ELR (cell line): ENCODE results near the gene PITRM1.
"Not testable (repeated sequence)": the region's sequence is repeated elsewhere in the genome, so short reads cannot be mapped to it uniquely, and the experiment has no call there.

Source experiments
- DNase-seq: peaks from one replicate; pipeline ENCODE4 v3.0.0-alpha.2; 2015; ENCODE audit warnings: low read depth

PITRM1 gene

DNA sequence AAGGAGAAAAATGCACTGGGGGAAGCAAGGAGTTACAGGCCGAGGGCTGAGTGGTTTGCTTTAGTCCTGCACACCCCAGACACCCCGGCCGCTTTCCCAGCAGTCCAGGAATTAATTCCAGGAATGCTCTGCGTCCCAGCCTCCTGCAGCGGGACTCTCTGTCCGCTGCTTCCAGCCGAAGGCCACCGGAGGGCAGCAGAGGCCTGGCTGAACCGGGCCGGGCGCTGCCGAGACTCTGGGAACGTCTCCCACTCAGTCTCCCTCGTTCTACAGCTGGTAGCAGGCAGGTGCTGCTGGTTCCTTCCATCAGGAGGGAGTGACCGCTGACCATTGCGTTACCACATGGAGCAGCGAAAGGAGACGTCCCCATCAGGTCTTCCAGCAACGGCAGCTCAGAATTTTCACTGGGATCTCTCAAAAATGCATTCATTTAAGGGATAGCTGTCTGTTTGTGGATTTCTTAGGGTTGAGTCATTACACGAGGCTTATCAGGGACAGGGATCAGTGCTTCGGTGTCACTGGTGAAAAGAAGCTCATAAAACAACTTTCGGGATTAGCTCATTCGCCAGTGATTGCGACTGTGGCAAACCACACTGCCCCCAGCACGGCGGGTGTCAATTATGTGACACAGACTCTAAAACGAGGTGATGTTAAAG lies 24.9 kb upstream of the PITRM1 start:
- DNase-seq = peak; percentile 89

DNA sequence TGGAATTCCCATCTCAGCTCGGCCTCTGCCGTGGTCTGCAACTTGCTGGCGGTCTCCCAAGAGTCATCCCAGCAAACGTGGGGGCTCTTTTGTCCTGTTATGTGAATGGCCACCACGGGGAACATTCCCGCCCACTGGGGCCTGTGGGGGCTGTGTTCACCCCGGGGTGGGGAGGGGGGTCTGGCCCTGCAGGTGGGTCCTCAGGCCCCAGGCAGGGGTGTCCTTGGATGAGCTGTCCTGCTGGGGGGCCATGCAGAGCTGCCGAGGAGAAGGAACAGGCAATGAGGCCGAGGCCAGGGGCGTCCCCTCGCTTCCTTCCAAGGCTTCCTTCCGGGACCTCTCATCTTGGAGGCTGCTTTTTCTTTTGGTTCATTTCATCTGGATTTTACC lies 24.4 kb upstream of the PITRM1 start:
- no peak for DNase-seq

DNA sequence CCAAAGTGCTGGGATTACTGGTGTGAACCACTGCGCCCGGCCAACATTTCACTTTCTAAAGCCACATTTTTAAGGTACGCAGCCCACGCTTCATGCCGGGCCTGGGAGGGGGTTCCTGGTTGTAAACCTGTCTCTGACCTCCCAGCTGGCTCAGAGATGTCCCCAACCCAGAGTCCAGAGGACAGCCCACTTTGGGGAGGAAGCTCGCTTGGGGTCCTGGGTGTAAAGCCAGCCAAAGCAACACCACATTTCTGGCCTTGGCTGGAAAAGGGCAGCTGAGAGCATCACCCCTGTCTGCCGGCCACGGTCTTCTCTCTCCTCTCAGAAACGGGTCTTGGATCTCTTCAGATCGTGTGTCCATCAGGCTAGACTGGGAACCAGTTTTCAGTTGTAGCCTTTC lies 23.9 kb upstream of the PITRM1 start:
- DNase-seq = no peak

DNA sequence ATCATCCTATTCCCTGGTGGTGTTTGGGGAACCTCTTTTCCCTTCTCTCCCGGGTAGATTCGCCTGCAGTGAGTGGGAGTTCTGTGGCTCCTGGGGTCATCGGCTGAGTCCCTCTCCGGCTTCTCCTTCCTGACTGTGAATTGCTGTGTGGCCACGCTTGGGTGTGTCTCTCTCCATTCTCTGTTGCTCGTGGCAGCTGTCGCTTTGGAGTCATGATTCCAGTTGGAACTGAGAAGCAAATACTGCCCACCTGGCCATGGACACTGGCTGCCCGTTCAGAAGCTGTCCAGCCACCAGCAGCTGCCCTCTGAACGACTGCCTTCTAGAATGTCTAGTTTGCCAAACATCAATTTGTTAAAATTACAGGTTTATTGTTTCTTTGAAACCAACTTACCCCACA lies 23.1 kb upstream of the PITRM1 start:
- DNase-seq = no peak

DNA sequence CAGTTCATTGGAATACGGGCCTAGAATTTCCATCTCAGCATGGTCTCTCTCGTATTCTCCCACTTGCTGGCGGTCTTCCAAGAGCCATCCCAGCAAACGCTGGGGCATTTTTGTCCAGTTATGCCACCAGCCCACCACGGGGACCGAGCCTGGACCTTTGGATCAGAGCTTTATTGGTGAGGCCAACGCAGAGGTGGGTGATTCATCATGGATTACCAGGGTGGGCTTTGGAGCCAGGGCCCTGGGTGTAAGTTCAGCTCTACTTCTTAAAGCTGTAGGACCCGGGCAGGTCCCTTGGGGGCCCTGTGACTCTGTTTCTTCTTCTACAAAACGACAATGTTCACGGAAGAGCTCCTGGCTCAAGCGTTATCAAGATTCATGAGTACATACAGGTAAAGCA lies 22.7 kb upstream of the PITRM1 start:
- no peak for DNase-seq

DNA sequence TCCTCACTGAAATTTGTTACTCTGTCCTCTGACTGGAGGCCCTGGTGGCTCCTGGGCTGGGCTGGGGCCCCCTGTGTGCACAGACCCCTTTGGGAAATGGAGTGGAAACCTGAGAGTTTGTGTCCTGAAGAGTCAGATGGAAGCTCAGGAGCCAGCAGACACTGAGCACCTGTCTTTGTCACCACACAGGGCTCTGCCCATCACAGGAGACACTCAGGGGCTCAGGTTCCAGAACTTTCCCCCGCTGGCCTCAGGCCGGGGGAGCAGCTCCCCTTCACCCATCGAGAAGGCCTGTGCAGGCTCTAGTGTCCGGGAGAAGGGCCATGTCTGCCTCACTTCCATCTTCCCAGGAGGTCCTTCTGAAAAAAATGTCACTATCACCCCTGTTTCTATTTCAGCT lies 22.3 kb upstream of the PITRM1 start:
- DNase-seq = no peak

DNA sequence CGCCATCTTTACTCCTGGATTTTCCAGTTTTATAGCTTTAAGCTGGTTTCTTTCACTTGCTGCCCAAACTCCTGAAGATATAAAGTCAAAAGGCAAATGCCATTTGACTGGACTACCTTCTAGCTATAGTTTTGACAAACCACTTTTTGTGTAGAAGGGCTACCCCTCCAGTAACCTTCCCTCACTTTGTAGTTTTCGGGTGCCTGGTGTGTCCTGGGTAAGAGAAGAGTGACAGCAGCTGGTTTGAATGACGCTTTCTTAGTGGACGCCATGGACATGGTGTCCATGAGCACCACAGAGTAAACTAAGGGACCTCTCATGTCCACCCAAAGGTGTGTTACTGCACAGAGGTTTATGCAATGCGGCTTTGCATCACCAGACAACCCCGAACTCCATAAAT lies 21.2 kb upstream of the PITRM1 start:
- DNase-seq = no peak

DNA sequence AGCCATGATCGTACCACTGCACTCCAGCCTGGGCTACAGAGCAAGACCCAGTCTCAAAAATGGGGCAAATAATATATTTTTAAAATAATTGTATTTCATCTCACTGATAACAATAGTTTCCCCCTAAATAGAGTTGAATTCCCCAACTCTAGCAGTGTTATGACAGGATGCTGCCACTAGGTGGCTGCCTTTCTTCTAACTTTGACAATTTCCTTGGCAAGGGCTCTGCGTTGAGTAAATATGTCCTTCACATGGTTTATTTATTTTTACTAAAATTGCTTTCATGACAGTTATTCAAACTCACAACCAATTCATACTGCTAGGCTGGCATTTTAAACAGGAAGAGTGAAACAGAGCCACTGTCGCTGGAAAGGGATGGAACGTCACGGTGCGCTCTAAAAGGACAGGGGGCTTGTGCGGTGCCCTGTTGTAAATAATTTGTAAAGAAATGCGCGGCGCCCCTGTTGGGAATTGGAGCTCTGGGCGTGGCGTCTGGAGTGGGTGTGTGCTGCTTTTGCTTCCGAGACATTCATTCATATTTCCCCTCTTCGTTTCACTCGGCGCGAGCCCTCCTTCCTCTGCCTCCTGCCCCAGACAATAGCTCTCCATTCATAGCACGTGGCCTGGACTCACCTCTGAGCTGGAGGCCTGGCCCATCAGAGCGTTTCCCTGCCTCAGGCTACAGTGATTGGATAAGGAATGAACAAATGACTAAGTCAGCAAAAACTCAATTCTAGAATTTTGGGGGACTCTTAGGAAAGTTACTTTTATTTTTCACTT lies 20.5 kb upstream of the PITRM1 start:
- DNase-seq = peak; percentile 75

DNA sequence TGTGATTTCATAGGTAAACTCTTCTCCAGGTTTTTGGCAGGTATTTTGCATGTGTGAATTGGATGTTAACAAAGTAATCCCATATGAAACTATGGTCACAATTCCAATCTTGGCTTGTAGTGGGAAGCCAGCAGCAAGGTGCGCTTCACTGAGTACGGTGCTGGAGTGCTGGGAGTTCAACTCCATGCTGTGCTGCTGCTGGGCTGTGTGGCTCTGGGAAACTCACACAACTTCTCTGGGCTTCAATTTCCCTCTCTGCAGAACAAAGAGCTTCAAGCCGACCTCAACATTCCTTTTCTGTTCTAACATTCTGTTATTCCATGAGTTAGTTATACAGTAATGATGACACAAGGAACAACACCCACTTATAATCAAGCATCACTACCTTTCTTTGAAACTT lies 18.2 kb upstream of the PITRM1 start:
- DNase-seq = no peak

DNA sequence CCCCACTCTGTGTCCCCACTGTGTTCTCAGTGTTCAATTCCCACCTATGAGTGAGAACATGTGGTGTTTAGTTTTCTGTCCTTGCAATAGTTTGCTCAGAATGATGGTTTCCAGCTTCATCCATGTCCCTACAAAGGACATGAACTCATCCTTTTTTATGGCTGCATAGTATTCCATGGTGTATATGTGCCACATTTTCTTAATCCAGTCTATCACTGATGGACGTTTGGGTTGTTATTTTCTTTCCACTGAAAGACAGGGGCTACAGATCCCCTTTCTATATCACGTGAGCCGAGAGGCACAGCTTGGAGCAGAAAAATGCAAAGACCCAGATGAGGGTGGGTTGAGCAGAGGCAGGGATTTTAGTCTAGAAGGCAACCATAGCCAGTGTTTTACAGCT lies 14.6 kb upstream of the PITRM1 start:
- not testable (repeated sequence) for DNase-seq

DNA sequence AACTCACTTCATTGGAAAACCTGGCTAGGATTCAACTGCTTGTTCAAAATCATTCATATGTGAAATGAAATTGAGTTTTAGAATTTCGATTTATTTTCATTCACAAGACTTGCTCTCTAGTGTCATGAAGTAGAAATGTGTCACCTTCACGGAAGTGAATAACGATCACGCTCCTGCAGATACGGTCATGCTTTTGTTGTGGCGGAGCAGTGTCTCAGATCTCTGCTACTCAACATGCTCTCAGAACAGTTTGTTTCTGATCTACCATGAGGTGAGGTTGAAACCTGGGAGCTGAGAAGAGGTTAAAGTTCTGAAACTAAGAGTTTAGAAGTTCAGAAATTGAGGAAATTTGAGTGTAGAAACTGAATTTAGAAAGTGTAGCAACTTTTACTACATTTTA lies 13.8 kb upstream of the PITRM1 start:
- no peak for DNase-seq

DNA sequence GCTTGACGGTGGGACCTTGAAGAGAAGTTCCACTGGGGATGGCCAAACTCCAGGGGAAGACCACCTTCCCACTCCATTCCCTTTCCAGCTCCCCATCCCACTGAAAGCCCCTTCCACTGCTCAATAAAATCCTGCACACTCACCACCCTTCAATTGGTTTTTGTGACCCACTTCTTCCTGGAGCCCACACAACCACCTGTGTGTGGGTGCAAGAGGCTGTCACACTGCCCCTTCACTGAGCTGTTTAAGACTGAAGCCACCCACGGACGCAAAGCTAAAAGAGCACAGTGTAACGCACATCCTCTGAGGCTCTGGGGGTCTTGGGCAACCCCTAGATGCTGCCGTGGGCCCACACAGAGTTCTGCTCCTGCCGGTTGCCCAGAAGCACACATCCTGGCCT lies 12.8 kb upstream of the PITRM1 start:
- DNase-seq = no peak

DNA sequence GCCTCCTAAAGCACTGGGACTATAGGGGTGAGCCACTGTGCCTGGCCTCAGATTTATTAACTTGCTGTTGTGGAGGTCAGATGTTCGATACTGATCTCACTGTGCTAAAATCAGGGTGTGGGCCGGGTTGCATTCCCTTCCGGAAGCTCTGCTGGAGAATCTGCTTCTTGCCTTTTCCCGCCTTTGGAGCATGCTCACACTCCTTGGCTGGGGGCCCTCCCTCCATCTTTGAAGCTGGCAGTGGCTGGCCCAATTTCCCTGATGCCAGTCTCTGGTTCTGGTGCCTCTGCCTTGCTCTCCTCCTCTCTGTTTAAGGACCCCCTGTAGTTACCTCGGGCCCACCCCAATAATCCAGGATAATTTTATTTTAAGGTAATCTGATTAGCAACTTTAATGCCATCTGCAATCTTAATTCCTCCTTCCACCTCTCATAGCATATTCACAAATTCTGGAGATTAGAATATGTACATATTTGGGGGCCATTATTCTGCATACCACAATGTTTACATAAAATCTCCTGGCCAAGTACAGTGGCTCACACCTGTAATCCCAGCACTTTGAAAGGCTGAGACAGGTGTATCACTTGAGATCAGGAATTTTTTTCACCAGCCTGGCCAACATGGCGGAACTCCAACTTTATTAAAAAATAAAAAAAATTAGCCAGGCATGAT lies 7.9 kb upstream of the PITRM1 start:
- DNase-seq = no peak

DNA sequence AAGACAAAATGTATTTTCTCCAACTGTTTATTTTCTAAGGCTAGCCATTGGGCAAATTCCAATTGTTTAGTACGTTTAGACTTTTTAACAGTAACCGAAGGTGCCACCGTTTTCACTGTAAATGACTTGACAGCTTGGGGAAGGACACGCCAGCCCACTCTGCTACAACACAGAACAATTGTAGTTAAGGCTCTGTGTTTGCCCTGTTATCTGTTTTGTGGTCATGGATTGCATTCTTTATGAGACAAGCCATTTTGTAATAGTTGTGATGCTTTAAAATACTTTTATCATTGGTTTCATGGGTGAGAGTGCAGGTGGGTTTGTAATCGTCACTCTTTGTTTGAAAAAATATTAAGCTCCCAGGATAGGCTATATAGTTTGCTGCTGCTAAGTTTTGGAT lies 6.6 kb upstream of the PITRM1 start:
- no peak for DNase-seq

DNA sequence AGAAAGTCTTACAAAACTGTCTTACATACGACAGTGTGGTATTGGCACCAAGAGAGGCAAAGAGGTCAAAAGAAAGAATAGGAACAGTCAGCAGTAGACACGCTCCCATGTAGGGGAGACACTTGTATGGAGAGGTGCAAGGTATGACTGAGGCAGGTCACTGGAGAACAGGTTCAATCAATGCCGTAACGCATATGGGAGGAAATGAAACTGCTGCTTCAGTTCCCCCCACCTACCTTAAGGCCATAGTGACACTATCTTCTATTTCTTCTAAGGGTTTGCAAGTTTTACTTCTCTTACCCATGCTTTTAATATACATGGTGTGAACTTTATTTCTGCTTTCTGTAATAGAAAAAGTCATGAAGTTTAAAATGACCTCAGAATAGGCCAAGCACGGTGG lies 5.5 kb upstream of the PITRM1 start:
- DNase-seq = no peak

DNA sequence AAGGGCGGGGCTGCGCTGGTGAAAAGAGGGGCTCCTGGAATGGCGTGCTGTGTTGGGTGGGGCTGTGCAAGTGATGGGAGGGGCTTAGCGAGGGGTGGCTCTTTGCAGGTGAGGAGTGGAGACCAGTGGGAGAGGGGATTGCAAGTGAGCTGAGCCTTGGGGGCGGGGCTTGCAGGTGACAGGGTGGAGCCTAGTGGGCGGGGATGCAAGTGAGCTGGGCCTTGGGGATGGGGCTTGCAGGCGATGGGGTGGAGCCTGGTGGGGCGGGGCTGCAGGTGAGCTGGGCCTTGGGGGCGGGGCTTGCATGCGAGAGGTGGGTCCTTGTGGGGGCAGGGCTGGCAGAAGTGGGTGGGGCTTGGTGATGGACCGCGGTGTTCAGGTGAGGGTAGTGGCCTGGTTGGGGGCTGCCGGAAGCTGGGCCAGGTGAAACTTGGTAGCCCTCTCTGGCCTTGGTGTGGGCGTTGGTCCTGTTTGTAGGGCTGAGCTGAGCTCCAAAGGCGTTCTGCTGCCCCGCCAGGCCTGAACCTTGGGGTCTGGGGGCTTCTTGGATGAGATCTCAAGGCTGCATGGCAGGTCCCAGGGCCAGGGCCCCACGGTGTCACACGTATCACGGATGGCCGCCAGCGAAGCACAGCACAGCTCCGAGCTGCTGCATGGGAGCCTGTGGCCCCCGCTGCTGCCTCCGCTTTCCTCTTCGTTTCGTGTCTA lies 743 bp upstream of the PITRM1 start:
- DNase-seq = no peak

DNA sequence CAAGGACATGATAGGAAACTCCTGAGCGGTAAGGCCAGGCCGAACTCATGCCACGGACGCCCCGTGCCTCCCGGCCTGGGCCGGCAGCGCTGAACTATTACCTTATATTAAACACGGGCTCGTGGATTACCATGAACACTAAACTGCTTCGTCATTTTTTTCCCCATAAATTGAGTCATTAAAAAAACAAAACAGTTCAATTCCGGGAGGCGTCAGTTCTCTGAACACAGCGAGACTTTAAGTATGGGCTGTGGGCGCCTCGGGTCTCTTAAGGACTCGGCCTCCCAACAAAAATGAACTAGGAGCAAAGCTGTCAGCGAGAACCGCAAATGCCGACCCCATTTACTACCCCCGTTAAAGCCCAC lies 519 bp downstream of the PITRM1 start:
- DNase-seq = peak; percentile 85

DNA sequence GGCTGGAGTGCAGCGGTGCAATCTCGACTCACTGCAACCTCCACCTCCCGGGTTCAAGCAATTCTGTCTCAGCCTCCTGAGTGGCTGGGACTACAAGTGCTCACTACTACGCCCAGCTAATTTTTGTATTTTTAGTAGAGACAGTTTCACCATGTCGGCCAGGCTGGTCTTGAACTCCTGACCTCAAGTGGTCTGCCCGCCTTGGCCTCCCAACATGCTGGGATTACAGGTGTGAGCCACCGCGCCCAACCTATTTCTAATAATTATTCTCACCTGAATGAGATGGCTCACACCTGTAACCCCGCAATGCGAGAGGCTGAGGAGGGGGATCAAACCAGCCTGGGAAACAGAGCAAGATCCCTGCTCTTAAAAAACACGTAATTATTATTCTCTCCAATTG lies 1.1 kb downstream of the PITRM1 start:
- DNase-seq = not testable (repeated sequence)

DNA sequence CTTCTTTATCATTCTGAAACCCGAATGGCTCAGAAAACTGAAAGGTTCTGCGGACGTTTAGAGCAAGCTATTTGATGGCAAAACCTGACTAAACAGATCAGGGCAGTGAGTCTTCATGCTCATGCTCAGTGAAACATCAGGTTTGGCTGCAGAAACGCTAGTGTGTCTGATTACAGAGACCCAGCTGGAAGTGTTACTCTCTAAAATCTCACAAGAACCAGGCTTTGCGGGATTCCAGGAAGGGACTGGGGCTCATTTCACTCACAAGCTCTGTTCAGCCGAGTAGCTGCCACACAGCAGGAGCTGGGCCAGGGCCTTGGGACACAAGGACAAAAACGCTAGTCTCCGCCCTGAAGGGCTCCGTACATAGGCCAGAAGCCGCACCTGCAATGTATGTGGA lies 2.9 kb downstream of the PITRM1 start:
- DNase-seq = no peak

DNA sequence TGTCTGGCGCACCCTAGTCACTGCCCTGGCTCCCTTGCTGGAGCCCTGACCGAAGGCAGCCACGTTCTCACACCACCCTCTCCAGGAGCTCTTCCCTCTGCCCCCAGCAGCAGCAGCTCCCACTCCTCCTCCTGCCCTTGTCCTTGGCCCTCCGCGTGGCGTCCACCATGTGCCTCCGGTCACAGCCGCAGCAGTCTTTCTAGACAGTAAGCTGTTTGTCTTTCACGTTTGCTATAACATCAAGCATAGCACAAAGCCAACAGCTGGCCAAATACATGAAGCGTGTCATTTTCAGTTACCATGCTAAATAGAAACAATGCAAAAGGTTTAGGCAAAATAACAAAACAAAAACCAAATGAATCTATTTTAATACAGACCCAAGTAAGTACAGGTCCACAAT lies 3.3 kb downstream of the PITRM1 start:
- DNase-seq = no peak

DNA sequence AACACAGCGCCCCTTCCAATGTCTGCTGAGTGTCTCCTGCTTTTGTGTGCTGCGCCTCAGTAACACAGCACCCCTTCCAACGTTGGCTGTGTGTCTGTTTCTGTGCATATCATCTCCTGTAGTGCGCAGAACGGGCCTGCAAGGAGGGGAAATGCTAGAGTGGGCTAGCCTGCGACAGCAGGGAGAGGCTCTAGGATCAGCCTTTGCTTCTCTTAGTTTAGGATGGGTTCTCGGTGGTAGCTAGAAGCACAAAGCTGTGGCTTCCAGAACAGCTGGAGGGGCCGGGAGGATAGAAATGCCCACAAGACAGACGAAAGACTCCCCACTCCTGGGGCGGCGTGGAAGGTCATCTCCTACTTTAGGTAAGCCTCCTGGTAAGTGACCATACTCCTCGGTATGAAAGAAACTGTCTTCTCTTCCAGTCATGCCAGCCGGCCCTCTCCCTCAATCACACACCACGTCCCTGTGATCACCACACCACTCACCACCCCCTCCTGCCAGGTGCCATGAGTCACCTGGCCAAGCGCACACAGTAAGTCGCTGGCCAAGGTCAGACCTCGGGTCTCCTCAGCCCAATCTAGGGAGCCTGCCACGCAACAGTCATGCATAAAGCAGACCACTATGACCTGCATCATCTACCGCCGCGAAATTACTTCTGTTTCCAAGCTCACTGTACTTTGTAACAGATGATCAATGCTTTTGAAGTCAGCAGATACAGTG lies 4.8 kb downstream of the PITRM1 start:
- DNase-seq = peak; percentile 10
